GM21737 (cell line): ENCODE results near the gene UNK.
A peak's percentile ranks its signal among the peaks of the same experiment; 100 is the strongest.

ENCODE experiments used
- ATAC-seq: cut with Tn5 transposase; IDR thresholded peaks from one replicate; pipeline ENCODE4 v1.9.1; 2021; ENCODE audit warnings: mild to moderate bottlenecking, moderate library complexity; ENCODE audit not compliant: unreplicated experiment

Gene UNK

DNA sequence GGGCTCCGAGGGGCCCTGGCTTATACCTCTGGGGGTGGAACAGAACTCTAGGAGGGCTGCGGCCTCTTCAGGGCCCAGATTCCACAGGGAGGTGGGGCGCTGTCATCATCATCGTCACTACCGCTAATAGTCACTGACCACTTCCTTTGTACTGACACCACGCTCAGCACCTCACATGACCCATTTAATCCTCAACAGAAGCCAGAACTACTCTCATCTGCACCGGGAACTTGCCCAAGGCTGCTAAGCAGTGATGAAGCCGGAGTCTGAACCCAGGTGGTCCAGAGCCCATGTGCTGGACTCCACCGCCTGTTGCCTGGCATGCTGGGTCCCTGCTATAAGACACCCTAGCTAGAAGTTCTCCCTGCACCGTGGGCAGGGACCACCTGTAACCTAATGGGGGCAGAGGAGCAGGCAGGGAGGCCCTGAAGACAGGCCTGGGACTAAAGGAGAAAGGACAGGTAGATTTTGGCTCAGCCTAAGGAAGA is 47.6 kb downstream of the UNK start:
- no peak for ATAC-seq

DNA sequence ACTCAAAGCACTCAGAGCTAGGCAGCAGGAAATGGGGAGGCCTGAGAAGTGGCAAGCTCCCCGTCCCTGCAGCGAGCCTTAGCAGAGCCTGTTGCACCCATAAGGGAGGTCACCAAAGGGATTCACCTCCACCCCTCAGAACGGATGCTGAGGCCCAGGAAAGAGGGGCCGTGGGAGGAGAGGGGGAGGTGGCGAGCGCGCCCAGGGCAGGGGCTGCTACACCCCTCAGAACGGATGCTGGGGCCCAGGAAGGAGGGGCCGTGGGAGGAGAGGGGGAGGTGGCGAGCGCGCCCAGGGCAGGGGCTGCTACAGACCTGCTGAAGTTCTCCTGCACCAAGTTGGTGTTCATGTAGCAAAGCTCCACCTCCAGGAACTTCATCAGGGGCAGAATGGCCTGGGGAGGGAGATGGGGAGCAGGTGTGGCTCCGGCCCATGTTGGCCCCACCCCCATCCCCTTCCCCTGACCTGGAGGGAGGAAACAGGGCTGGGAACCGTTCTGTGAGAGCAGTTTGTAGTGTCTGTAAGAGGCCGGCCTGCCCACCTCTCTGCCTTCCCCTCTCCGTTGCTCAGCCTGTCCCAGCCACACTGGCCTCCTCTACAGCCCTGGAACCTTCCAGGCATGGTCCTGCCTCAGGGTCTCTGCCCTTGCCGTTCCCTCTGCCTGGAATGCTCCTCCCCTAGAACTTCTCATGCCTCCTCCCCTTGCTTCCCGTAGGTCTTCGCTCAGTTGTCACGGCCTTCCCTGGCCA is 48.2 kb downstream of the UNK start:
- ATAC-seq: no peak

DNA sequence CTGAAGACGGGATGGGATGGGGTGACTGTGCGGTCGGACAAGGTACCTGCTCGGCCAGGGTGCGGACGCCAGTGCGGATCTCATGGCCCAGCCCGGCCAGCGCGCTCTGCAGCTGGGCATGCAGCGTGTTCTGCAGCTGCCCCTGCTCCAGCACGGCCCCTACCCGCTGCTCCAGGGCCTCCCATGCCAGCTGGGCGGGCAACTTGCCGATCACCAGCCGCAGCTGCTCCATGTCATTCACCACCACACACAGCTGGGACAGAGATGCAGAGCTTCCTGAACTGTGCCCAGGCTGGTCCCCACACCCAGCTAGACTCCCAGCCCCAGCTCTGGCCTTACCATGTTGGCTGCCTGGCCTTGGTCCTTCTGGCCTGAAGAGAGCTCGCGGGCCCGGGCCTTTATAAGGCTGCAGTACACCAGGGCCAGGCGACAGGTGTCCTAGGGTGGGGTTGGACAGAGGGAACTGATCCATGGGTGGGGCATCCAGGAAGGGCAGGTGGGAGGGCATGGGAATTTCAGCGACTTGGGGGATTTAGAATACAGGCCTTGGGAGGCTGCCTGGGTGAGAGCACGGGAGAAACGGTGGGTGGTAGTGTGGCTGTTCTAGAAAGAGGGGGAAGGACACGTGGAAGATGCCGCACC is 49.8 kb downstream of the UNK start:
- ATAC-seq: no peak

DNA sequence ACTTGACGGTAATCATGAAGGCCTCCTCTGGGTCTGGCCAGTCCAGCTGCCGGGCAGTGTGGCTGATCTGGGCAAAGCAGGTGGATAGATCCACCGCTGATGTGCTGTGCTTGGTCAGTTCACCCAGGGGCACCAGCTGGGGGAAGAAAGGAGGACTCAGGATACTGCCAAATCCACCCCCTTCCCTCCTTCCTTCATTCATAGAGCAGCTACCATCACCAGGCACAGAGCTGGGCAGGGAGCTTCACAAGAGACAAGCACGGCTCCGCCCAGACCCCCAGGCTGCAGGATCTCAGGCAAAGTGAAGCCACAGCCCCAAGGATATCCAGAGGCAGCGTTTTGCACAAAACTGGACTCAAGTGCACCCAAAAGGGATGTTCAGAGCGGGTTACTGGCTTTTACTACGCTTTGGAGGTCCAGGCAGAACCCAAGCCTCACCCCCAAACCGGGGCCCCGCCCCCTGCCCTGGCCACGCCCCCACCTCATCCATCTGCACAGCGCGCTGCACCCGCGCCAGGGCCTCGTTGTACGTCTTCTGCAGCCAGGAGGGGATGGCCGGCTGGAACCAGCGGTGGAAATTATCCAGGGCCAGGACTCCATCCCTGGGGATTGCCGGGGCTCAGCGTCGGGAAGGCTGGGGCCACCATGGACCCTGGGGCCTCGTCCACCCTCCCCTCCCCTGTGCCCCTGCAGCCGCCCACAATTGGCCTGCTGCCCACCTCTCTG is 50.5 kb downstream of the UNK start:
- ATAC-seq: no peak

DNA sequence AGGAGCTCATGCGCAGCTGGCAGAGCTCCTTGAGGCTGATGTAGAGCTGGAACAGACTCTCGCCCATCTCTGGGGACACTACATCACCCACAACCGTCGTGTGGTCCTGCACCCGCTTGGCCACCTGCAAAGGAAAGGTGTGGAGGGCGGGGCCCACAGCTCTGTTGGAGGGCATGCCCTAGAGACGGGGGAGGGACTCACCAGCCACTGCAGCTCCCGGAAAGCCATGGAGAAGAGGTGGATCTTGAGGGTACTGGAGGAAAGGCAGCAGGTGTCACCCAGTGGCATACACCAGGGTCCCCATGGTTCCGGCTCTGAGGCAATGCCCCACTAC is 51.0 kb downstream of the UNK start:
- no peak for ATAC-seq

DNA sequence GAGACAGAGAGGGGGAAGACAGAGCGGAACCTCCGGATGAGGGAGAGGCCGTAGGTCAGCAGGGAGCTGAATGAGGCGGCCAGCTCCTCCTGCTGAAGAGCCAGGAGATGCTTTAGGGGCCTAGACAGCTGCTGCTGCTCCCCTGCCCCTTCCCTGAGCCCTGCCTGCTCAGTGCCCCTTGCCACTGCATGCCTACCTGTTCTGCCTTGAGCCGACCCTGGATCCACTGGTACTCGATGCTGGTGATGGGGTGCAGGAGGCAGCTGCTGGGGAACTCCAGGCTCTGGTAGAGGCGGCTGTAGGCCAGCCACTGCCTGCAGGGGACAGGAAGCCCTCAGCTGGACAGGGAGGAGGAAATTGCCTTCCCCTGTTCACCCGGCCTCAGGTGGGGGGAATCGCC is 52.0 kb downstream of the UNK start:
- ATAC-seq: no peak

DNA sequence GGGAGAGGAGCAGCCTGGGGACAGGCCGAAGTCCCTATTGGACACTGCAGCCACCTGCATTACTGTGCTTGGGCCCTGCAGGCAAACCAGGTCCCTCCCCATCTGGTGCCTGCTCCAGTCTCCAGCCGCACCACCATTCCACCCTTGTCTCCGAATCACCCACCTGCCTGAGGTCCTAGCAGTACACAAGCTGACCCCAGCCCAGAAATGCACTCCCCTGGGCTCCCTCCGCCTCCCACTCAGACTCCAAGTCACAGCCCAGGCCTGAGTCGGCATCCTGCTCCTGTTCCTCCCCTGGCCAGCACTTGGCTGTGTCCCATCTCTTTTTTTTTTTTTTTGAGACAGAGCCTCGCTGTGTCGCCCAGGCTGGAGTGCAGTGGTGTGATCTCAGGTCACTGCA is 53.3 kb downstream of the UNK start:
- no peak for ATAC-seq

DNA sequence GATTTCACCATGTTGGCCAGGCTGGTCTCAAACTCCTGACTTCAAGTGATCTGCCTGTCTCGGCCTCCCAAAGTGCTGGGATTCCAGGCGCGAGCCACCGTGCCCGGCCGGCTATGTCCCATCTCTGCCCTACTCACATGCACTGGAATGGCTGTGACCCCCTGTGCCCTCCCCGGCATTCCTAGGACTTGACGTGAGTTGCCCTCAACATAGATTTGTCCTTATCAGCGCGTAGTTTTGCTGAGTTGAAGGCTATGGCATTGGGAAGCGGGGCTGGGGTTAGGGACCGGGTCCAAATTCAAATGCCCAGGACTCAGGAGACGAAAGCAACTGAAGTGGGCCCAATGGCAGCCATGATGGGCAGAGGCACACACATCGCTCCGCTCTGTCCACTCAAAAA is 53.8 kb downstream of the UNK start:
- ATAC-seq: no peak

DNA sequence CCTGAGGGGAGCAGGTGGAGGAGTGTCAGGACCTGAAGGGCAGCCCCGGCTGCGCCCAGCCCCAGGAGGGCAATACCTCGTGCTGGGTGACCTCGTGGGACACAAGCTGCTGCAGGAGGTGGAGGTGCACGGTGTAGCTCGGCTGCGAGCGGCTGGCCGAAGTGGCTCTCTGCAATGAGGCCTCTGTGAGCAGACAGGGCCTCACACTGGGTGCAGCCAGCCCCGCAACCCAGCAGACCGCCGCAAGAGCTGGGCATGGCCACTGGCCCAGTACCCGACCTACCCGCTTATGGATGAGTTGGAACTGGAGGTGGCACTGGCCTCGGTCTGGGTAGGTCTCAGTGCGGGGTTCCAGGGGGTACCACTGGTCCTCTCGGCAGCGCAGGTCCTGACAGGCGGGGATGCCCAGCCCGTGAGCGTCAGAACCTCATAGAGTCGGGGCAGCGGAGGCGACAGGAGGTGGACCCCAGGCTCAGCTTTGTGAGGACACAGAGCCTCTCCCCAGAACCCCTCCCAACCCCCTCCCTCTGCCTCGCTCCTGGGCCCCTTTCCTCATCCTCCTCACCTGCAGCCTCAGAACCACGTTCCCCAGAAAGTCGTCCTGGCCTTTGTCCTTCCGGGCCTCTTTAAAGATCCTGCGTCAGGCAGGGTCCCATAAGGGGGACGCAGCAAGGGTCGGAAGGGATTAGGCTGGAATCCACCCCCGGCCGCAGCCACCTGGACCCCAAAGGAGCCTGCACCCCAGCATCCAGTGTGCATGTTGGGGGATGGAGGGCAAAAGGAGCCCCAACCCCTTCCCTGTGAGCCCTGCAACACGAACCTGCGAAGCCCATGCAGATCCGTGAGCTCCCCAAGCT is 55.6 kb downstream of the UNK start:
- ATAC-seq: no peak

DNA sequence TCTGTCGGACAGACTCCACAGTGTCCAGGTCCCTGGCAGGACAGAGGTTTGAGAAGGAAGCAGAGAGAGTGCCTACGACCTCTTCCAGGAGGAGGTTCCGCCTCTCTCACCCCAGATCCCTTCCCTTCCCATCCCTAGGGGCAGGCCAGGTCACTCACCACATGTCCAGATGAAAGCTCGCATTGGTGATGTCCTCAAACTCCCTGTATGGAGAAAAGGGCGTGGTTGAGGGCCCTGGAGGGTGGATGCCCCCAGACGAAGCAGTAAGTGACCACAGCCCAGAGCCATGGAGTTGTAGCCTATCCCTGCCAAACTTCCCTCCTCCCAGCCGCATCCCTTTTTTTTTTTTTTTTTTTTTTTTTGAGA is 56.2 kb downstream of the UNK start:
- ATAC-seq: no peak

DNA sequence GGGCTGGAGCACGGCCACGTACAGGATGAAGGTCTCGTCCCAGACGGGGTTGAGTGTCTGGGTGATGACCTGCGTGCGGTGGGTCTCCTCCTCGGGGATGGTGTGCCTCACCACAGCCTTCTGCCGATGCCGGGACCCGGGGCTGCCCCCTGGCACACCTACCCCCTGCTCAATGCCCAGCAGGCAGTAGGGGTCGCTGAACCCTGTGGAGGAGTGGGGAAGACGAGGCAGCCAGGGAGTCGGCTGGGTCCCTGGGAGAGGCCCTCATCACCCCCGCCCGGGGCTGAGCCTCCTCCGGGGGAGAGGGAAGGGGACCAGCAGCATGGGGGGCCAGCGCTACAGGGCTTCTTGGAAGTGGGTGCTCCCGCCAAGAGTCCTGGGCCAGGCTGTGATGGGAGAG is 57.8 kb downstream of the UNK start:
- ATAC-seq: no peak

DNA sequence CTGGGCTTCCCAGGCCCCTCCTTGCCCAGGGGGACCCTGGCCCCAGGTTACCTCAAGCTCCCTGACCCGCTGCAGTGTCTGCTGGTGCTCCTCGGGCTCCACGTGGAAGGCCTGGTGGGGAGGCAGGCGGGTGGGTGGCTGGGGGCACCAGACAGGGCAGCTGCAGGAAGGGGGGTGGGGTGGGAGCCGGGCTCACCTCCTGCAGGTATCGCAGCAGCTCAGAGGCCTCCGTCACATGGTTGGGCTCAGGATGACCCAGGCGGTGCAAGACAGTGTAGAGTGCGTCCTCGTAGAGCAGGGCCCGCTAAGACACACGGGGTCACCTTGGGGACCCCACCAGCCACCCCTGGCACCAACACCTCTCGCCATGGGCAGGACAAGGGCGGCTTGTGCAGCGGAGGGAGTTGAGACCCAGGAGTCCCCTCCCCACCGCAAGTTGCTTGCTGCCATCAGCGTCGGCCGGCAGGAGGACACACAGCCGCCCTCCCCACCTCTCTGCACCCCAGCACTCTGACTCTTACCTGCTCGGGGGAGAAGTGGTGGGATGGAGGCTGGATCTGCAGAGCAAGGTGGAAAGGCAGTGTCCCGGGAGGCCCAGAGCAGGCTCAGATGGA is 58.5 kb downstream of the UNK start:
- no peak for ATAC-seq

DNA sequence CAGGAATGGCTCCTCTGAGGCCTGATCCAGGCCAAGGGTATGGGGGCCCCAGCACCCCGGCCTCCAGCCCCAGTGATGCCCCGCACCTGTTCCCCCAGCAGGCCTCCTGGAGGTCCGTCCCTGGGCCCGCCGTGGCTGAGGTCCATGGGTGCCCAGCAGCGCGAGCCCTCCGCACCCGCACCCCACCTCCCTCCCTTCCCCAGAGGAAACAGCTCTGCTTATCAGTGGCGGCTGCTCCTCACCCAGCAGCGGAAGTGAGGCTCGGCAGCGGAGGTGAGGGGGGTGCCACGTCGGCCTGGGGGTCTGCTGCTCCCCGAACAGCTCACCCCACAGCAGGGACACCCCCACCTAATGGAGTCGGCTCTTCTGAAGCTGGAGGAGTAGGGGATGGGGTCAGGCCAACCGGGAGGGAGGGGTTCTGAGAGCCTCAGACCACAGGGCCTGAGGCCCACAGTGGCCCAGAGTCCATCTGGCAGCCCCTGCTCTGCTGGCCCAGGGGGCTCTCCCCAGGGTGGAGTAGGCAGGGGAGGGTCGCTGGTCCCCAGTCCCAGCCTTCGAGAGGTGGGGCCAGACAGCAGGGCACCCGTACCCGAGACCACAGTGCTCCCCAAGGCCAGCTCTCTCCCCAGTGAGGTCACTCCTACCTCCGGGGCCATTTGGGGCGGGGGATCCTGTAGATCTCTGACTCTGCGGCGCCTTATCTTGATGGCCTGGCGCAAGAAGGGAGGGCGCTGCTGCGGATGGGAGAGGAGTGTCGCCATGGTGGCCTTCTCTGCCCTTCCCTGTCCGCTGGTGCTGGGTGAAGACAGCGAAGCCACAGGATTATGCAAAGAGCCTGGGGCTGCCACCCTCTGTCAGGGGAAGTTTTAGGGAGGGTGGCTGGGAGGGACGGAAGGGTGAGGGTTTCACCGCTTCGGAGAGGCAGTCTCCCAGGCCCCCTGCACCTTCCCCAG is 59.2 kb downstream of the UNK start, which contains the start of gene UNC13D:
TSS of gene UNC13D (minus strand) at position 828 of the 953 bp plus-strand sequence. CDS start at position 761, 67 bp downstream.
- ATAC-seq: no peak

DNA sequence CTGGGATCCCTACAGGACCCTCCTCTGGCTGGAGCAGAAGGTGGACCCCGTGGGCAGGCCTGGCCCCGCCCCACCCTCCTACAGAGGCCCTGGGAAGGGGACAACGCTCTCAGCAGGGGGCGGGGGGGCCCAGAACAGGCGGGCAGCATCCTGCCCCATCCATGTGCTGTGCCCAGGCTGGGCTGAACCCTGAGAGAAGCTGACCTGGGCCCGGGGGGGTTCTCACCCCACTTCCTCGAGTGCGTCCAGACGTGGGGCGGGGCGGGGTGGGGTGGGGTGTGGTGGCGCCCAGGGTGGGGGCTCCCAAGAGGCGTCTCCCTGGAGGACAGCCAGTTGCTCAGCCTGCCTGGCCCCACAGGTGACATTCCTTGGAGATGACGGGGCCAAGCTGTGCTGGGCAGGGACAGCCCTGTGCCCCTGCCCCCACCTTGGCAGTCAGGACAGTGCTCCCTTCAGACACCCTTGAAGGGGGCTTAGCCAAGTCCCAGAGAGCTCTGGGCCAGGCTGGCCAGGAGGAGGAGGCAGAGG is 60.0 kb downstream of the UNK start:
- ATAC-seq: no peak

DNA sequence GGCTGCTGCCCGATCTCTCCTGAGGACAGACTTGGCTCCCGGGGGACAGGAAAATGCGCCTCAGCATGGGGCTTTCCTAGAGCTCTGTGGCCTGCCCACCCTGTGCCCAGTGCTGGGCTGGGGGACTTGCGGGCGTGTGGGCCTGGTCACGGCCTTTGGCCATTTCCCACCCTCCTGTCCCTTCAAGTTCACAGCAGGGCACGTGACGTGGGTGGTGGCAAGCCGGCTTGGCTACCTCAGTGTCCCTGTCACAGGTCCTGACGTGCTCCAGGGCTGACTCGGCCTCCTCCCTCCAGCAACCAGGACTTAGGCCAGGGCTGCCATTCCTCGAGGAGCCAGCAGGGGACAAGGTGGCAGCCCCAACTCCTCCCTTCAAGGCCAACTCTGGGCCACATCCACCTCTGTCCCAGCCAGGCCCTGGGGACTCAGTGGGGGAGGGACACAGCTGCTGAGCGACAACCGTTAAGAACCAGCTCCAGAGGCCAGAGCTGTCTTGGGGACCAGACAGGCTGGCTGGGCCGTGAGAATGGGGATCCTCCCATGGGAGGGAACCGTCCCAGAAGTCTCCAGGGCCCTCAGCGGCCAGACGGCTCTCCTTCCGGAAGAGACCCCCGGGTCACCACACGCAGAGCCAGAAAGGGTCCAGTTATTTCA is 60.6 kb downstream of the UNK start:
- ATAC-seq: peak; percentile 72

DNA sequence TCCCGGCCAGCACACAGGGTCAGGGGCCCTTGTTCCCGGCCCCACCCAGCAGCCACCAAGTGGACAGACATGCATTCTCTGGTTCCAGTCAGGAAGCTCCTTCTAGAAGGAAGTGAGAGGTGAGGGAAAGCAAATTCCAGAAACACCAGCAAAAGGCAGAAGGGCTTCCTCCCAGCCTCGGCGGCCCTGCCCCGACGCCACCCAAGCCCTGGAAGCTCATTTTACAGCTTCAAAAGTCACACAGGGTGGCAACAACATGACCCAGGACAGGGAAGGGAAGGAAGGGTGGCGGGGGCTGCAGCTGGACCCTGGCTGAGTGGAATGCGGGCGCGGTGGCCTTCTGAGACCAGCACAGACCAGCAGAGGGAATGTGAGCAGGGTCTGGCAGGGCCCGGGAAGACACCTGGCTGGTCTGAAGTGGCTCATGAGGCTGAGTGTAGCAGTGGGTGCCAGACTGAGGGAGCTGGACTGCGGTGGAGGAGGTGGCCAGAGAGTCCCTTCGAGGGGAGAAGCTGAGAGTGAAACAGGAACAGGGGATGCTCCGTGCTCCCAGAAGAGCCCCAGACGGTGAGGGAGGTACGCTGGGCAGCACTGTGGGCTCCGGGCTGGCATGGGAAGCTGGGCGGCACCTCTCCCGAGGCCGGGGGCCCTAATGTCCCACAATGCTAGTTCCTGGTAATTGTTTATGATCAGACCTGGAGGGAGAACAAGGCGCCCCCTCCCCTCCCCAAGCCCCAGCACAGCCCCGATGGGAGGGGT is 61.5 kb downstream of the UNK start:
- no peak for ATAC-seq

DNA sequence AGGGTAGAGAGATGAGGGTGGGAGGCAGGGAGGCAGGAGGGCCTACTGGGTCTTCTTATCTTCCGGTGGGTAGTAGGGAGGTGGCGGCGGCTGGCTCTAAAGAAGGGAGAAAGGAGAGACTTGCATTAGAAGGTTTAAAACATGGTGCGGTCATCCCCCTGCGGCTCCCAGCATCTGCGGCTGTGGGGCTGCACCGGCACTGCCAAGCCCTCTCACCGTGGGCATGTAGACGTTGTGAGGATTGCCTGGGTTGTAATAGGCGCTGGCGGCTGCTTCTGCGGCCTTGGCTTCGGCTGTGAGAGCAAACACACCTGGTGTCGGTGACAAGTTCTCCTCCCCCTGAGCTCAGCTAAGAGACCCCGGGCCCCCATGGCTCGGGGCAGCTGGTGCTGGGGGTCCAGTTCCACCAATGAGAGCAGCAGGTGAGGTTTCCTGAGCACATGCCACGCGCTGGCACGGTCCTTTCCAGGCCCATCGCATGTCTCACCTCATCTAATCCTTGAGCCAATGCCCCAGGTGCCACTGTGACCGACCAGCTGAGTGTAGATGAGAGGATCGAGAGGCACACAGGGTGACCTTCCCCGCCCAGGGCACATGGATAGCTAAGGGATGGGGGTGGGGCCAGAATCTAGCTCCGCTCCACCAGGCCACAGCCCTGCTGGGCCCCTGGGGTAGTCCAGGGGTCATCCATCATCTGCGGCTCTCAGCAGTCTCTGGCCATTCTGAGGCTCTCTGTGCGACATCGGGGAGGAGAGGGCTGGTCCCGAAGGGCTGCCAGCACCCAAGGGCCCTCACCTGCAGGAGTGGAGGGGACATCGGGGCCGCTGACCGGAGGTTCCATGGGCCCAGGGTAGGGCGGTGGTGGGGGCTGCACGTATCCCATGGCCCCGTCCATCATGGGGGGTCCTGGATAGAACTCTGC is 62.3 kb downstream of the UNK start:
- ATAC-seq: no peak
